ENCODE data around the gene HEMK1. TPM values are rescaled to one million over a fixed set of nuclear protein-coding genes. Genes with fewer than 3 reads are reported as not detected.

HEMK1 gene
- total and polyA plus RNA-seq, 7 donors, result 6.1 to 16.2 (median 10.0) TPM

DNA sequence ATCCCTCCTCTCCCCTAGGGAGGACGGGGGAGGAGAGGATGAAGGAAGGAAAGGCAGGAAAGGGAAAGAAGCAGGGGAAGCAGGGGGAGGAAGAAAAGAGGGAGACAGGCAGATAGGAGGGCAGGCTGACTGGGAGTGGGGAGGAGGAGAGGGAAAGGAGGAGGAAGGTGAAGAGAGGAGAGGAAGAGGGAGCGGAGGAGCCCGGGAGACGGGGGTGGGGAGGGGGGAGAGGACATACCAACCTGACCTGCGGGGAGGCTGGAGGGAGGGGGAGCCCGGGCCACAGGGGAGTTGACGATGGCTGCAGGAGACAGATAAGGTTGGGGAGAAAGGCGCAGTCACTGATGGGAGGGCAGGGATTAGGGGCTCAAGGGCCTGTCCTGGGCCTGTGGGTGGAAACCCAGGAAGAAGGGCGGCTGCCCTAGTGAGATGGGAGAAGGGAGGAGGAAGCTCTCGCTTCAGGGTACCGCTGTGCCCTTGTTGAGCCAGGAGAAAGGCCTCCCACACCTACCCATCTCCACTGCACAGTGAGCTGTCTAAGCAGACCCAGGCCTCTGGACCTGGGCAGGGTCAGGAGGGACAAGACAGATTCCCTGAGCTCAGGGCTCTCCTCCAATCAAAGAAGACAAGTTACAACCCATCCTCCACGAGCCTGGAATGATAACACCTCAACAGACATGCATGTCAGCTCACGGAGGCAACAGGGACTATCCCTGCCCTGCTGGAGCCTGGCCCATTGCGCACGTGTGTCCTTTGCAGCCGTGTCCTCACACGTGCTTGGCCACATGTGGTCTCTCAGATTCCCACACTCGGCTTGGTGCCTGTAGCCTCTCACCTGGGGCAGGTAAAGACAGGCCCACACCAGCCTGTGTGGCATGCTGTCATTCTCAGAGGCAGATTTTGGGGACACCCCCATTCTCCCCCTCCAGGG lies 29.7 kb upstream of the HEMK1 start:
- Histone ChIP-seq H3K9me3 (no peaks in the 10 kb centered on the region), H3K4me3 (no peak overlapping the region), H3K4me1 (no peaks in the 10 kb centered on the region), H3K36me3 (ENCODE audit: insufficient read depth in 1 of 2, low read depth in 1 of 2) (no peaks in the 10 kb centered on the region), H3K27me3 (ENCODE audit: insufficient read depth in 3 of 3, low read length in 2 of 3) (no peaks in the 10 kb centered on the region), H3K27ac (no peak overlapping the region)
- 70 to 78% (median 74%) methylated on average over 17 to 18 of the region's 18 CpGs for WGBS, 3 donors
- TF ChIP-seq, protein P1, sequence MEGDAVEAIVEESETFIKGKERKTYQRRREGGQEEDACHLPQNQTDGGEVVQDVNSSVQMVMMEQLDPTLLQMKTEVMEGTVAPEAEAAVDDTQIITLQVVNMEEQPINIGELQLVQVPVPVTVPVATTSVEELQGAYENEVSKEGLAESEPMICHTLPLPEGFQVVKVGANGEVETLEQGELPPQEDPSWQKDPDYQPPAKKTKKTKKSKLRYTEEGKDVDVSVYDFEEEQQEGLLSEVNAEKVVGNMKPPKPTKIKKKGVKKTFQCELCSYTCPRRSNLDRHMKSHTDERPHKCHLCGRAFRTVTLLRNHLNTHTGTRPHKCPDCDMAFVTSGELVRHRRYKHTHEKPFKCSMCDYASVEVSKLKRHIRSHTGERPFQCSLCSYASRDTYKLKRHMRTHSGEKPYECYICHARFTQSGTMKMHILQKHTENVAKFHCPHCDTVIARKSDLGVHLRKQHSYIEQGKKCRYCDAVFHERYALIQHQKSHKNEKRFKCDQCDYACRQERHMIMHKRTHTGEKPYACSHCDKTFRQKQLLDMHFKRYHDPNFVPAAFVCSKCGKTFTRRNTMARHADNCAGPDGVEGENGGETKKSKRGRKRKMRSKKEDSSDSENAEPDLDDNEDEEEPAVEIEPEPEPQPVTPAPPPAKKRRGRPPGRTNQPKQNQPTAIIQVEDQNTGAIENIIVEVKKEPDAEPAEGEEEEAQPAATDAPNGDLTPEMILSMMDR (IDR thresholded peaks at IDR 0.05), result no peak
- DNase-seq (no peak), ATAC-seq (no peak)
- intact Hi-C loops (cut with DNase I), result loop anchor here (5.0 to 10.0 kb wide), 3 partner anchors 102 to 275 kb away; partner anchors contain the start of gene SEMA3B (in 1 of the 2)

- Histone ChIP-seq H3K27ac (no peak overlapping the region), H3K36me3 (ENCODE audit: insufficient read depth in 1 of 2, low read depth in 1 of 2) (no peaks in the 10 kb centered on the region), H3K4me3 (no peak overlapping the region), H3K9me3 (no peaks in the 10 kb centered on the region), H3K4me1 (no peaks in the 10 kb centered on the region), H3K27me3 (ENCODE audit: insufficient read depth in 3 of 3, low read length in 2 of 3) (no peaks in the 10 kb centered on the region)
- intact Hi-C loops (cut with DNase I), result loop anchor here (1.0 to 10.0 kb wide), 5 partner anchors 105 to 278 kb away; partner anchors contain the start of gene SEMA3B (in 1 of the 2)
- TF ChIP-seq, protein P1 (IDR thresholded peaks at IDR 0.05), result peak; percentile 94
- DNase-seq (peak; percentile 57 to 73), ATAC-seq (peak; percentile 72 to 93 (median 86))
- WGBS, 3 donors, result 49 to 50% (median 50%) methylated on average over 2 of the region's 2 CpGs
Observed at GRCh38 chr3:50542177-50543034, 26.9 kb upstream of the HEMK1 start.

DNA sequence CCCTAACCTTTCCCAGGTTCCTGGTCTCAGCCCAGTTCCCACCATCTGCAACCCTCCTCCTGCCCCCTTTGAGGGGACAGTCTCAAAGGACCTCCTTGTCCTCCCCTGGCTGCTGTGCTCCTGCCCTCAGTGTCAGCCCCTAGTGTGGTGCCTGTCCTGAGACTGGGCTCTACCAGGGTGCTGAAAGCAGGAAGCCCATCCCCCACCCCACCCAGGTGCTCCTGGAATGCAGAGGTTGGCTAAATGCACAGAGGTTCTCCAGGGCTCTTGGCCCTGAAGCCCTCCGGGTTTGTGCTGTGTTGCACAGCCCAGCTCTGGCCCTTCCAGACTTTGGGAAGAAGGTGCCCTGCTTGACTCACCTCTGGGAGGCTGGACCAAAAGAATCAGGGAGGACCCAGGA lies 23.5 kb upstream of the HEMK1 start:
- intact Hi-C loops (cut with DNase I), result loop anchor here in 1 of 2 donors (2.0 to 10.0 kb wide), 2 partner anchors 27 to 281 kb away; partner anchors contain the start of gene SEMA3B
- no peak overlapping the region for H3K4me3 ChIP-seq
- WGBS, 3 donors, result 60 to 80% (median 70%) methylated on average over 1 of the region's 1 CpG
- ATAC-seq, result no peak
- no peak for DNase-seq
- no peaks in the 10 kb centered on the region for H3K36me3 ChIP-seq (ENCODE audit: insufficient read depth in 1 of 2, low read depth in 1 of 2)
- H3K27ac ChIP-seq, result no peak overlapping the region
- TF ChIP-seq, protein P1 (IDR thresholded peaks at IDR 0.05), result no peak
- H3K27me3 ChIP-seq (ENCODE audit: insufficient read depth in 3 of 3, low read length in 2 of 3), result no peaks in the 10 kb centered on the region
- H3K4me1 ChIP-seq, result no peaks in the 10 kb centered on the region
- no peaks in the 10 kb centered on the region for H3K9me3 ChIP-seq

GRCh38 chr3:50549226-50549625 lies 20.1 kb upstream of the HEMK1 start:
- WGBS, 3 donors, result 84 to 98% (median 94%) methylated on average over 3 of the region's 3 CpGs
- Histone ChIP-seq H3K27ac (no peak overlapping the region), H3K36me3 (ENCODE audit: insufficient read depth in 1 of 2, low read depth in 1 of 2) (no peaks in the 10 kb centered on the region), H3K4me1 (no peaks in the 10 kb centered on the region), H3K27me3 (ENCODE audit: insufficient read depth in 3 of 3, low read length in 2 of 3) (peaks cover 0 to 1% (median 0%) of the 10 kb centered on the region in 3 donors), H3K4me3 (no peak overlapping the region), H3K9me3 (no peaks in the 10 kb centered on the region)
- no peak for ATAC-seq
- intact Hi-C loops (cut with DNase I), result loop anchor here in 1 of 2 donors (10.0 kb wide), 1 partner anchor 284 kb away; the partner anchor contains the start of gene SEMA3B
- TF ChIP-seq, protein P1 (IDR thresholded peaks at IDR 0.05), result no peak
- DNase-seq, result no peak

Data from psoas muscle (tissue), 8 donors.